Left forelimb (tissue), 1 donor: Measurements from ENCODE around the gene TASP1.

Experiments
- DNase-seq: peaks from one replicate; pipeline ENCODE4 v3.0.0-alpha.2; 2018; ENCODE audit warnings: low spot score

Gene TASP1

GRCh38 chr20:13344671-13345070 lies 294.1 kb downstream of the TASP1 start:
- no peak for DNase-seq

- no peak for DNase-seq
These were observed 296.1 kb downstream of the TASP1 start for GRCh38 chr20:13342469-13343242.

GRCh38 chr20:13341737-13342393 lies 296.9 kb downstream of the TASP1 start:
- DNase-seq: no peak

- no peak for DNase-seq
These were observed 298.6 kb downstream of the TASP1 start for GRCh38 chr20:13340088-13340487.
